RWPE1 (cell line): Measurements from ENCODE around the gene KCNK13.

Experiments used
- CTCF ChIA-PET: fragments of 350-600 bp; sonication (Branson Sonifier 250); formaldehyde crosslinking; extraction: SDS; loops from one replicate; lab custom pipeline; 2021; lab: Yijun Ruan, JAX
- POLR2A ChIA-PET: fragments of 400-600 bp; formaldehyde crosslinking; extraction: SDS; loops from one replicate; lab custom pipeline; 2020; ENCODE audit warnings: antibody characterized with exemption; ENCODE audit not compliant: low non-redundant PET; lab: Yijun Ruan, JAX
- DNase-seq: peaks from one replicate; pipeline ENCODE4 v3.0.0; 2012; ENCODE audit warnings: low spot score
- H3K27ac ChIP-seq: fragments of 450-650 bp; 2 replicates; pipeline ENCODE4 v1.5.1; 2017
- CTCF ChIP-seq: fragments of 450-650 bp; conservative IDR thresholded peaks from 2 replicates; pipeline ENCODE4 v1.5.1; 2017; ENCODE audit warnings: low read depth, mild to moderate bottlenecking

The KCNK13 gene

DNA sequence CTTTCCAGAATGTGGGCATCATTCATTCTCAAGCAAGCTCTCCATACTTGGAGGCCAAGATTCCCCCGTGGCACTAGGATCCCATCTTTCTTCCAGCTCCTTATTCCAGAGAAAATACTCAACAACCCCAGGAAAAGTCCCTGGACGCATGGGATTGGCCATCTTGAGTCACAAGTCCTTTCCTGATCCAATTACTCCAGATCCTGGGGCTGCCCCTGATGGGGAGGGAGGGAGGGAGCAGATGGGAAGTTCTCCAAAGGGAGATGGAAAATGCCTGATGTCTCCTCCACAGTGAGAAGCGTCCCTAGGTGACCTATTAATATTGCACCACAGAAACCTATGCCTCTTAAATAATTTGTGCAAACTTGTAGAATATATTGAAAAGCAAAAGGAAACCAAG, 12.4 kb upstream of the KCNK13 start:
- no peak overlapping the region for H3K27ac ChIP-seq
- CTCF ChIA-PET: interaction anchor here (0.7 kb wide), 1 partner anchor 13 kb away, joined by 3 read pairs; no protein-coding TSS in a partner anchor
- DNase-seq: no peak
- TF ChIP-seq CTCF: no peak
- POLR2A ChIA-PET: no interaction called here

DNA sequence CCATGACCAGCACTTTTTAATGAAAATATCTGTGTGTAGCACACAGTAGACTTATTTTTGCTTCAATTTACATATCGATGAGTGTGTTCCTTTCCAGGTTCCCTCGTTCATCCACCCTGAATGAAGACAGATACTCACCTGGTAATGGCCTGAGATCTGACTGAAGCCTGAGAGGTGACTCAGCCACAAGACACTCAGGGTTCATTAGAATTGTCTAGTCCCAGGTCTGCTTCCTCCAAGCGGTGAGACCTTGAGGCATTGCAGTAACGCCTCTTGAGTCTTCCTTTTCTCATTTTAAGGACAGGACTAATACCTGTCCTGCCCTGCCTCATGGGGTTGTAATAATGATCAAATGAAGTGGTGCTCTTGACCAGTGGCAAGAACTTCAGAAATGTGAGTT, 11.5 kb upstream of the KCNK13 start:
- CTCF ChIA-PET: interaction anchor here (0.6 to 0.7 kb wide), 2 partner anchors 12 to 111 kb away, joined by 3 read pairs; no protein-coding TSS in a partner anchor
- no peak for TF ChIP-seq CTCF
- H3K27ac ChIP-seq: no peak overlapping the region
- no peak for DNase-seq
- POLR2A ChIA-PET: no interaction called here

DNA sequence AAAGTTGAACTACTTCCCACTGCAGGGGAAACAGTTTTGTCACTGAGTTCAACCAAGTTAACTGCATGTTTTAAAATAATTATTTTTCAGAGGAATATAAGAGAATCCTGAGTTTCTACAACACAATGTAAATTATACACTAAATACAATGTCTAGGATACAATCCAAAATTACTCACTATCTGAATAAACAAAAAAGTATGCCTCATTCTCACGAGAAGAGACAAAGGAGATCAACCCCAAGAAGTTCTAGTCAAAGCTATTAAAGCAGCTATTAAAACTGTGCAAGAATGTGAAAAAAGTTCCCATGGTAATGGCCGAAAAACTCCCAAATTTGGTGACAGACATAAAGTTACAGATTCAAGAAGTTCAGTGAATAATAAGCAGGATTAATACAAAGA, 8.8 kb upstream of the KCNK13 start:
- no peak for TF ChIP-seq CTCF
- no peak overlapping the region for H3K27ac ChIP-seq
- POLR2A ChIA-PET: no interaction called here
- CTCF ChIA-PET: interaction anchor here (0.6 kb wide), 1 partner anchor 8 kb away, joined by 4 read pairs; no protein-coding TSS in a partner anchor
- no peak for DNase-seq

DNA sequence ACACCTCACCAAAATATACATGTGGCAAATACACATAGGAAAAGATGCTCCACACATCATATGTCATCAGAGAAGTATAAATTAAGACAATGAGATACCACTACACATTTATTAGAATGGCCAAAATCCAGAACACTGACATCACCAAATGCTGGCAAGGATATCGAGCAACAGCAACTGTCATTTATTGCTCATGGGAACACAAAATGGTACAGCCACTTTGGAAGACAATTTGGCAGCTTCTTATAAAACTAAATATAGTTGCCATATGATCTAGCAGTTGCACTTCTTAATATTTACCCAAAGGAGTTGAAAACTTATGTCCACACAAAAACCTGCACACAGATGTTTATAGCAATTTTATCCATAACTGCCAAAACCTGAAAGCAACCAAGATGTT, 7.0 kb upstream of the KCNK13 start:
- ChIA-PET POLR2A (no interaction called here), CTCF (no interaction called here)
- TF ChIP-seq CTCF: no peak
- no peak overlapping the region for H3K27ac ChIP-seq
- no peak for DNase-seq

GRCh38 chr14:90056826-90057225, 5.0 kb upstream of the KCNK13 start:
- ChIA-PET CTCF (no interaction called here), POLR2A (no interaction called here)
- H3K27ac ChIP-seq: no peak overlapping the region
- DNase-seq: no peak
- TF ChIP-seq CTCF: no peak

- POLR2A ChIA-PET: no interaction called here
- CTCF ChIA-PET: no interaction called here
- DNase-seq: no peak
- H3K27ac ChIP-seq: no peak overlapping the region
- TF ChIP-seq CTCF: no peak
These were observed 2.8 kb upstream of the KCNK13 start for GRCh38 chr14:90058876-90059458.
